Left ventricle myocardium superior (tissue), 1 donor: ENCODE data around the gene PRKAB1. TPM values are rescaled to one million over a fixed set of nuclear protein-coding genes. Genes with fewer than 3 reads are reported as not detected.

ENCODE experiments used
- ATAC-seq: fragments of 200-7000 bp; cut with Tn5 transposase; one replicate; pipeline ENCODE4 v1.9.1; 2020; ENCODE audit warnings: mild to moderate bottlenecking, moderate library complexity
- DNase-seq: peaks from one replicate; pipeline ENCODE4 v3.0.0-alpha.2; 2020
- intact Hi-C: fragments of 100-400 bp; cut with micrococcal nuclease; formaldehyde crosslinking; loops from one replicate; pipeline ENCODE4 v1.11.0; 2022
- total RNA-seq: library from RNA; stranded (reverse); fragmentation: NEBNext Ultra II Directional; extraction: Animal tissue kit (Norgen Biotek cat#: 25700); gene quantifications from one replicate; pipeline ENCODE4 v1.2.1, GENCODE V29; 2021
- donor health status: DM: no; HTN: yes; CAD: no; lungs with severe emphysema.

Gene PRKAB1
- total RNA-seq, 1 donor from 2014 or later, result 12.1 TPM

GRCh38 chr12:119659289-119659897, 8.5 kb upstream of the PRKAB1 start:
- DNase-seq (no peak), ATAC-seq (no peak)
- intact Hi-C loops, result no loop called here

DNA sequence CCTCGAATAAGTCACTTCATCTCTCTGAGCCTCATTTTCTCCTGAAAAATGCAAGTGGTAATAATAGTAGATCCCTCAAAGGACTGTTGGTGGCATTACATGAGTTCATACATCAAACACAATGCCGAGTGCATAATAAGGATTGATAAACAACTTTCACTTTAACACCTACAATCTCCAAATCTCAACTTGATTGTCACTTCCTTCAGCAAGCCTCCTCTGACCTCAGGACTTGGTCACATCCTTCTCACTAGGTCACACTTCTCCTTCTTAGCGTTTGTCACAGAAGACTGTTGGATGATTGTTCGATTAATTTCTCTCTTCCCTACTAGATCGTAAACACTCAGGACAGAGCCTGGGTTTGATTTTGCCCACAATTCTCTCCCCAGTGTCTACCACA, 7.9 kb upstream of the PRKAB1 start:
- intact Hi-C loops, result no loop called here
- no peak for DNase-seq
- no peak for ATAC-seq

GRCh38 chr12:119661882-119662281, 6.1 kb upstream of the PRKAB1 start:
- no peak for ATAC-seq
- DNase-seq, result no peak
- intact Hi-C loops, result no loop called here

DNA sequence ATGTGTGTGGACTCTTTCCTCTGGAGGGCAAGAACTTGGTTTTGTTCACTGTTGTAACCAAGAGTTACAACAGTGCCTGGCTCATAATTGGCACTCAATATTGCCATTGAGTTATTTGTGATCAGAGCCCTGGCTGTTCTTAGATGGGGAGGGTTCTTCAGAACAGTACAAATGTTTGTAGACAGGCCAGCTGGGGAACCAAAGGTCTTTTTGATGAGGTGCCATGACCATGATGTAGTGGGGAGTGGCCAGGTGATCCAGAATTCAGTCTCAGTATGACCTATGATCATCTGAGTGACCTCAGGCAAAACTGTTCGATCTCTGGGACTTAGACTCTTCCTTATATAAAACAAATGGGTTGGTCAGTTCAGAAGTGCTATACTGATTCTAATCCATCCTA, 3.3 kb upstream of the PRKAB1 start:
- DNase-seq (no peak), ATAC-seq (no peak)
- intact Hi-C loops, result no loop called here

- no peak for DNase-seq
- no peak for ATAC-seq
- intact Hi-C loops, result no loop called here
Measured at GRCh38 chr12:119665164-119665929, 2.6 kb upstream of the PRKAB1 start.

DNA sequence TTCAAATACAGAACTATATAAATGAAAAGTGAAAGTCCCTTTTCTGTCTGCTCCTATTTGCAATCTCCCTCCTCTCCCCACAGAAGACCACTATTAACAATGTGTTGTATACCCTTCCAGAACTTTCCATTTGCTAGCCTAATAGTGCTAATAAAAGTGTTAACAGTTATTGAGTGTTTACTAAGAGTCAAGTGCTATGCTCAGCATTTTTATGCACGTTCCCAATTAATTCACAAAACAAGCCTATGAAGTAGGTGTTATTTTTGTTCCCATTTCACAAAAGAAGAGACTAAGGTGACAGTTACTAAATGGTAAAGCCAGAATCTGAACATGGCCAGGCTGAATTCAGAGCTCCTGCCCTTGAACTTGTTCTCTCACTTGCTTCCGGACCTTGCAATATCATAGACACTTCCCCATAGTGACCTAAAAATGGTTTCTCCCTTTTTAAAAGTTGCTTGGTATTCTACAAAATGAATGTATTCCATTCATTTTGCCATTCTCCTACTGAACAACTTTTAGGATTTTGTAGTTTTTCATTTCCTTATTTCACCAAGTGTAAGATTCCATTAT, 1.6 kb upstream of the PRKAB1 start:
- ATAC-seq (no peak), DNase-seq (no peak)
- intact Hi-C loops, result no loop called here

- ATAC-seq (peak; percentile 5), DNase-seq (no peak)
Measured at GRCh38 chr12:119666900-119667576, 895 bp upstream of the PRKAB1 start.

DNA sequence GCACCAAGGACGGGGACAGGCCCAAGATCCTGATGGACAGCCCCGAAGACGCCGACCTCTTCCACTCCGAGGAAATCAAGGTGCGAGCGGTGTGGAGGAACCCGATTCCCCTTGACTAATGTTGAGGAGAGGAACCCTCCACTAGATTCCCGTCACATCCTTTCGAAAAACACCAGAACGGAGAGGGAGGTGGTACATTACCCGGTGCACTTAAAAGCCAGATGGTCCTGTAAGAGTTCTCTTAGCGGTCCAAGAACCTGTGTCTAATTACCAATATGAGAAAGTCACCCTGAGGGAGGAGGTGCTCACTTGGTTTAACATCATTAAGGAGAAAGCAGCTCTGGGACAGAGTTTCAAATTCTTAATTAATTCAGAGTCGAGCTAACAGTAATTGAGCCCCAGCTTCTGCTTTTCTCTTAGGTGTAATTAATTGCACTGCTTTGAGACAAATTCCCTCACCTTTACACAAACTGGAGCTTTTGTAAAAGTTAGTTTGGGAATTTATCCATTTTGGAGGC, 450 bp downstream of the PRKAB1 start:
- no peak for ATAC-seq
- intact Hi-C loops, result no loop called here

More at GRCh38 chr12:119666900-119667576, 895 bp upstream of the PRKAB1 start:
- intact Hi-C loops, result no loop called here

DNA sequence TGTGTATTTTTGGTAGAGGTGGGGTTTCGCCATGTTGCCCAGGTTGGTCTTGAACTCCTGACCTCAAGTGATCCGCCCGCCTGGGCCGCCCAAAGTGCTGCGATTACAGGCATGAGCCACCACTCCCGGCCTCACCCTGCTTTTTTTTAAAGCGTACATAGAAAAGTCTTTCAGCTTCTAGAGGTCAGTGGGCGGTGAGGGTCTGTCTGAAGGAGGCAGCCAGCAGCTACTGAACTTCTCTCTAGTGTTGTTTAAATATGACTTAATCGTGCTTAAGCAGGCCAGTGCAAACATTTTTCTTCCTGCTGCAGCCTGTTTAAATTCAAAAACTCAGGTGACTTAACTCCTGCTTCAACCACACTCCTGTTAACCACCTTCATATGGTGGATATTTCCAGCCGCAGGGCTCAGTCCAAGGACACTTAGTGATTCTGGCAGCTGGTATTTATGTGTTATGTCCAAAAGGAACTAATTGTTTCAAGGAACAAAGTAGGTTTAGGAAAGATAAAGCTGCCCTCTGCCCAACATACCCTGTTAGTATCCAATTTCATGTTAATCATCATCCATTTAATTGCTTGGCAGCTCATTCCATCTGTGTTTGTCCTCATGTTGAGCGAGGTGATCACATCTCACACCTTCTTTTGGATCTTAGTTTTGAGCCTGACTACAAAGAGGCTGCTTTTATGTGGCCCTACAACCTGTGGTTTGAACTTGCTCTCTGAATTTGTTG, 2.0 kb downstream of the PRKAB1 start:
- intact Hi-C loops, result no loop called here
- ATAC-seq (no peak), DNase-seq (no peak)

More for the DNA sequence above, 450 bp downstream of the PRKAB1 start:
- DNase-seq, result no peak

- DNase-seq, result no peak
- intact Hi-C loops, result no loop called here
- ATAC-seq, result no peak
Measured at GRCh38 chr12:119671070-119671469, 3.1 kb downstream of the PRKAB1 start.

GRCh38 chr12:119672194-119672593, 4.3 kb downstream of the PRKAB1 start:
- ATAC-seq (no peak), DNase-seq (no peak)
- intact Hi-C loops, result no loop called here

- DNase-seq, result peak; percentile 38
- intact Hi-C loops, result no loop called here
Measured at GRCh38 chr12:119673634-119674033, 5.7 kb downstream of the PRKAB1 start.

DNA sequence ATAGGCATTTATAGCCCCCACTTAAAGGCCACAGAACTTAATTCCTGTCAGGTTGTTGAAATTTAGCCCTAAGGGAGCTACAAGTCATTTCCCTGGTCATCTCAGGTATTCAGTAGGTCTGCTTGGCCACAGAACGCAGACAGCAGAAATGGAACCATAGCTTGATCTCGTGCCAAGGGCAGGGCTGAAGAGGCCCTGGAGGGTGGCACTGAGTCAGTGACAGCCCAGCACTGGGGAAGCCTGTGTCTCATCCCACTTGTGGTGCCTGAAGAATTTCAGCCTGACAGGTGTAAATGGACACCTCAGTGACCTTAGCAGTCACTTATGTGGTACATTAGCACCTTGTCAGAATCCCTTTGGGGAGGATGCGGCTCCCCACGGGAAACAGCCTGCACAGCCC, 6.6 kb downstream of the PRKAB1 start:
- DNase-seq (no peak), ATAC-seq (no peak)
- intact Hi-C loops, result no loop called here

More at GRCh38 chr12:119673634-119674033, 5.7 kb downstream of the PRKAB1 start:
- ATAC-seq, result peak; percentile 63

GRCh38 chr12:119676022-119676421, 8.1 kb downstream of the PRKAB1 start:
- ATAC-seq, result no peak
- intact Hi-C loops, result no loop called here
- no peak for DNase-seq

GRCh38 chr12:119676573-119676972, 8.6 kb downstream of the PRKAB1 start:
- ATAC-seq, result no peak
- intact Hi-C loops, result no loop called here
- DNase-seq, result no peak

- intact Hi-C loops, result no loop called here
- no peak for ATAC-seq
- DNase-seq, result no peak
Measured at GRCh38 chr12:119678459-119678858, 10.5 kb downstream of the PRKAB1 start.

GRCh38 chr12:119679081-119679480, 11.1 kb downstream of the PRKAB1 start:
- DNase-seq (no peak), ATAC-seq (no peak)
- intact Hi-C loops, result no loop called here

DNA sequence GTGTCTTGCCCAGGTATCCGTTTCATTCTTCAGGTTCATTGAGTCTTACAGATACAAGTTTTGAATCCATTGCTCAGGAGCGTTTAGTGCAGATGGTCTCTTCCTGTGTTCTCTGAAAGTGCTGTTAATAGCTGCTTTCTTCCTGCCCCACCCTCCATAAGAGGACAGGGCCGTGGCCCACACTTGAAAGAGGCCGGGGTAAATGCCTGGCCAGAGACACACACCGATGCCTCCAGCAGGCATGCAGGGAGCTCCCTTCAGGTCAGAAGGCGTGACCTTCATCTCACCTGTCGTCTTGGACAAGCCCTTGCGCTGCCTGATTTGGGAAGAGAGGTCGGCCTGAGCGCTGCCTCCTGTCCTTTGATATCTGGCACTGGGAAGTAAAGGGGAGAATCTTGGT, 11.6 kb downstream of the PRKAB1 start:
- ATAC-seq (peak; percentile 19), DNase-seq (no peak)
- intact Hi-C loops, result no loop called here

DNA sequence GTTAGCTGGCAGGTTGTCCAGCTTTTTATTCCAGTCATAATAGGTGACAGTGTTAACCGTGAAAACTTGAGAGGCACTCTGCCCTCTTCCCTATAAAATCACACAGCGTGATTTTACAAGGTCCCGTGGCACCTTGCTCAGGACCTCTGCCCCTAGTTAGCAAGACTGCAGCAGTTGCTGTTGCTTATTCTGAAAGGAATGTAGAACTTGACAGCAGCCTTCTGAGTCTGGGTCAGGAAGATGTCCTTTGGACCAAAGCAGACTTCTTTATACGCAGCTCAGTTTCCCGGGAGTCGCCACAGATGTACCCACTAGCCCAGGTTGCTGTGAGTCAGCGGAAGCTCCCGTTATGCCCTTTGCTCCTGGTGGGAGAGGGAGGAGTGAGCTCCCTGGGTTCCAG, 13.2 kb downstream of the PRKAB1 start:
- intact Hi-C loops, result no loop called here
- ATAC-seq (no peak), DNase-seq (no peak)
